ENCODE data around the gene LAIR2.

DNA sequence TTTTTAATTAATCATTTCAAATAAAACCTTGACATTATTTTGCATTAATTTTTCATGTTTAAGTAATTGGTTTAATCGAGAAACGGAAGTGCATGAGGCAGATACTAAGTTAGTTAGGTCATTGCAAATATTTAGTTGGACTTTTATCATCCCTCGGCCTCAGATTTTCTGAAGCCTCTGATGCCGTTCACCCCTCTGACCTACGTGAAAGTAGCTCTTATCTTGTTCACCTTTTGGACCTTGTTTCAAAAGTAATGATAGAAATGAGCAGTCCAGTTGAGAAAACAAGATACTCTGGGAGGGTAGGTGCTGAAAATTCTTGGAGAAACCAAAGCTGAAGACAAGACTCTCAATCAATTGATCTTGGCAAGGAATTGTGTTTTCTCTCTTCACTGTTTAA is 23.0 kb downstream of the LAIR2 start:
- TF ChIP-seq, protein P1, sequence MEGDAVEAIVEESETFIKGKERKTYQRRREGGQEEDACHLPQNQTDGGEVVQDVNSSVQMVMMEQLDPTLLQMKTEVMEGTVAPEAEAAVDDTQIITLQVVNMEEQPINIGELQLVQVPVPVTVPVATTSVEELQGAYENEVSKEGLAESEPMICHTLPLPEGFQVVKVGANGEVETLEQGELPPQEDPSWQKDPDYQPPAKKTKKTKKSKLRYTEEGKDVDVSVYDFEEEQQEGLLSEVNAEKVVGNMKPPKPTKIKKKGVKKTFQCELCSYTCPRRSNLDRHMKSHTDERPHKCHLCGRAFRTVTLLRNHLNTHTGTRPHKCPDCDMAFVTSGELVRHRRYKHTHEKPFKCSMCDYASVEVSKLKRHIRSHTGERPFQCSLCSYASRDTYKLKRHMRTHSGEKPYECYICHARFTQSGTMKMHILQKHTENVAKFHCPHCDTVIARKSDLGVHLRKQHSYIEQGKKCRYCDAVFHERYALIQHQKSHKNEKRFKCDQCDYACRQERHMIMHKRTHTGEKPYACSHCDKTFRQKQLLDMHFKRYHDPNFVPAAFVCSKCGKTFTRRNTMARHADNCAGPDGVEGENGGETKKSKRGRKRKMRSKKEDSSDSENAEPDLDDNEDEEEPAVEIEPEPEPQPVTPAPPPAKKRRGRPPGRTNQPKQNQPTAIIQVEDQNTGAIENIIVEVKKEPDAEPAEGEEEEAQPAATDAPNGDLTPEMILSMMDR (IDR thresholded peaks at IDR 0.05) = no peak
- no peak for TF ChIP-seq POLR2A (IDR thresholded peaks at IDR 0.05)

Measured in uterus (tissue), 2 donors.